Endothelial cell of umbilical vein (primary cell): Measurements from ENCODE around the gene PRL. TPM values are rescaled to one million over a fixed set of nuclear protein-coding genes. Genes with fewer than 3 reads are reported as not detected.

Source experiments
- BruUV-seq: library from RNA; stranded (reverse); fragments of 400-500 nt; replicated peaks from 2 replicates; lab custom pipeline; 2021; lab: Mats Ljungman, UMichigan
- CTCF ChIA-PET: fragments of 300-600, 350-600 bp; sonication (Branson Sonifier 250); formaldehyde crosslinking; loops from one replicate; lab custom pipeline; 2021; ENCODE audit warnings: antibody characterized with exemption, inconsistent platforms; lab: Charles Lee
- POLR2A ChIA-PET: fragments of 300-600, 350-600 bp; sonication (Branson Sonifier 250); formaldehyde crosslinking; loops from one replicate; lab custom pipeline; 2021; ENCODE audit warnings: antibody characterized with exemption, inconsistent platforms; lab: Charles Lee
- DNase-seq: peaks from one replicate; pipeline ENCODE4 v3.0.0-alpha.2; 2011; ENCODE audit warnings: low read depth, low spot score
- FAIRE-seq: peaks from 2 replicates; lab custom pipeline; 2011; peaks lifted over from hg19 to GRCh38; lab: Jason Lieb, UNC
- H2AFZ ChIP-seq: 2 replicates; pipeline ENCODE4 v1.6.0; 2012; ENCODE audit warnings: low read depth, low read length, control low read depth, inconsistent platforms
- H3K27ac ChIP-seq: 2 replicates; pipeline ENCODE4 v1.5.1; 2011; ENCODE audit warnings: low read depth, mild to moderate bottlenecking, control low read depth, low read length, moderate library complexity; ENCODE audit not compliant: insufficient read depth
- H3K27me3 ChIP-seq, 2 experiments: 2 replicates each; pipeline versions ENCODE4 v1.6.0 to v1.6.1; 2011; ENCODE audit warnings: low read length in 2 of 2, mixed read lengths in 1 of 2; ENCODE audit not compliant: control insufficient read depth in 2 of 2, insufficient read depth in 2 of 2
- H3K36me3 ChIP-seq, 2 experiments: 2 replicates in 1 of 2; 3 replicates in 1 of 2; pipeline ENCODE4 v1.5.1; 2011; ENCODE audit warnings: low read length in 2 of 2, mild to moderate bottlenecking in 1 of 2, moderate library complexity in 1 of 2; ENCODE audit not compliant: control insufficient read depth in 2 of 2, insufficient read depth in 2 of 2; ENCODE audit errors: extremely low read depth in 1 of 2
- H3K4me1 ChIP-seq: 3 replicates; pipeline ENCODE4 v1.5.1; 2011; ENCODE audit warnings: mild to moderate bottlenecking, low read length; ENCODE audit not compliant: control insufficient read depth, insufficient read depth; ENCODE audit errors: extremely low read depth
- H3K4me2 ChIP-seq: 2 replicates; pipeline ENCODE4 v1.6.1; 2011; ENCODE audit warnings: low read length, control low read depth, mixed read lengths; ENCODE audit not compliant: insufficient read depth
- H3K4me3 ChIP-seq, 3 experiments: fragments of 200-600 bp in 1 of 3; sonication (generic), shearing (Covaris generic) in 1 of 3; replicated peaks in 1 of 3; 2 replicates each; pipeline ENCODE4 v1.5.1; 2011 to 2016; ENCODE audit warnings: control low read depth in 3 of 3, low read length in 3 of 3, mild to moderate bottlenecking in 2 of 3, inconsistent platforms in 1 of 3, low read depth in 1 of 3, moderate library complexity in 1 of 3; ENCODE audit not compliant: insufficient read depth in 1 of 3
- H3K79me2 ChIP-seq: 2 replicates; pipeline ENCODE4 v1.6.0; 2012; ENCODE audit warnings: low read length, inconsistent platforms; ENCODE audit not compliant: control insufficient read depth, insufficient read depth
- H3K9ac ChIP-seq: replicated peaks from 2 replicates; pipeline ENCODE3; 2011; ENCODE audit warnings: low read length, control low read depth; ENCODE audit not compliant: insufficient read depth; ENCODE audit errors: extremely low read depth
- H3K9me1 ChIP-seq: replicated peaks from 3 replicates; pipeline ENCODE4 v1.6.0; 2011; ENCODE audit warnings: mild to moderate bottlenecking, low read length; ENCODE audit not compliant: control insufficient read depth, insufficient read depth; ENCODE audit errors: extremely low read depth
- H3K9me3 ChIP-seq: replicated peaks from 2 replicates; pipeline ENCODE4 v1.5.1; 2012; ENCODE audit warnings: low read length, inconsistent platforms; ENCODE audit not compliant: control insufficient read depth, insufficient read depth
- H4K20me1 ChIP-seq: replicated peaks from 2 replicates; pipeline ENCODE3; 2011; ENCODE audit warnings: mild to moderate bottlenecking, low read length; ENCODE audit not compliant: control insufficient read depth, insufficient read depth; ENCODE audit errors: extremely low read depth
- POLR2A ChIP-seq: IDR thresholded peaks from 2 replicates; pipeline ENCODE4 v1.6.1; 2012; ENCODE audit warnings: low read depth, mild to moderate bottlenecking, control low read depth, low read length
- dilution Hi-C: fragments of 300-500 bp; cut with MboI; formaldehyde crosslinking; loops from one replicate; pipeline ENCODE4 v1.15.0; 2019; ENCODE audit warnings: low sequenced_read_pairs; ENCODE audit not compliant: extremely low pct_ligation_motif_present
- intact Hi-C: fragments of 100-400 bp; cut with micrococcal nuclease; formaldehyde crosslinking; loops from one replicate; pipeline ENCODE4 v1.10.0; 2022
- polyA plus RNA-seq, 4 experiments: library from polyadenylated mRNA; depleted of rRNA in 3 of 4; stranded (reverse) in 3 of 4; unstranded in 1 of 4; fragments of >200 nt; gene quantifications; 2 replicates each; pipeline versions ENCODE4 v1.2.1 to v1.2.3, GENCODE V29; 2011 to 2012; ENCODE audit warnings: missing spikeins in 1 of 4
- total RNA-seq: library from RNA; stranded (reverse); gene quantifications from 2 replicates; pipeline ENCODE4 v1.2.3, GENCODE V29; 2021
- TF ChIP-seq, protein P1 (sequence below), 2 donors: IDR thresholded peaks; 1 replicate in 1 of 2; 2 replicates in 1 of 2; pipeline ENCODE4 v1.5.1; 2011; ENCODE audit warnings: low read length in 2 of 2, mild to moderate bottlenecking in 2 of 2, moderate library complexity in 2 of 2, control low read depth in 1 of 2, inconsistent platforms in 1 of 2, low read depth in 1 of 2; ENCODE audit not compliant: insufficient read depth in 1 of 2; ENCODE audit errors: extremely low read depth in 1 of 2
- TF ChIP-seq, protein P2 (sequence below): IDR thresholded peaks from 2 replicates; pipeline ENCODE4 v1.6.1; 2011; ENCODE audit not compliant: insufficient read depth, insufficient read length

Gene PRL
- total and polyA plus RNA-seq, 2 donors (not counting 3 experiments of a cell fraction or from before 2014, with no cell fraction given): not detected

DNA sequence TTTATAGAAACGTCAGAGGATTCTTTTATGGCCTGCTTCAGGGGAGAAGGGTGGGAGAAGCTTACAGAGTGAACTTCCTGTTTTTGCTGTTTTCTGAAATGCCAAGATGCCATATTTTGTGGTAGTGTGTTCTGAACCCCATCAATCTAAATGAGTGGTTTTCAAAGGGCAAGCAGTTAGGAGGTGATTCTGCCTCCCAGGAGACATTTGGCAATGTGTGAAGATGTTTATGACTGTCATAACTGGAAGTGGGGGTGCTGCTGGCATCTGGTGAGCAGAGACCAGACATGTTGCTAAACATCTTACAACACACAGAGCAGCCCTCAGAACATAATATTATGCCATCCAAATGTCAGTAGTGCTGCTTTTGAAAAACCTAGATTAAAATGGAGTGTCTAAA, 6.0 kb upstream of the PRL start:
- no peak overlapping the region for H3K4me3 ChIP-seq
- H3K36me3 ChIP-seq: no peaks in the 10 kb centered on the region
- no peaks in the 10 kb centered on the region for H3K4me1 ChIP-seq
- intact Hi-C loops: no loop called here
- CTCF ChIA-PET: no interaction called here
- H4K20me1 ChIP-seq: no peaks in the 10 kb centered on the region
- POLR2A ChIA-PET: no interaction called here
- no peak overlapping the region for H2AFZ ChIP-seq
- FAIRE-seq (no peak), DNase-seq (no peak)
- BruUV-seq: no TSS peak
- no peaks in the 10 kb centered on the region for H3K9me1 ChIP-seq
- H3K9ac ChIP-seq: no peak overlapping the region
- H3K27me3 ChIP-seq: no peaks in the 10 kb centered on the region
- no peak overlapping the region for H3K4me2 ChIP-seq
- H3K27ac ChIP-seq: no peak overlapping the region
- dilution Hi-C loops: no loop called here
- no peaks in the 10 kb centered on the region for H3K9me3 ChIP-seq
- TF ChIP-seq, protein P1, sequence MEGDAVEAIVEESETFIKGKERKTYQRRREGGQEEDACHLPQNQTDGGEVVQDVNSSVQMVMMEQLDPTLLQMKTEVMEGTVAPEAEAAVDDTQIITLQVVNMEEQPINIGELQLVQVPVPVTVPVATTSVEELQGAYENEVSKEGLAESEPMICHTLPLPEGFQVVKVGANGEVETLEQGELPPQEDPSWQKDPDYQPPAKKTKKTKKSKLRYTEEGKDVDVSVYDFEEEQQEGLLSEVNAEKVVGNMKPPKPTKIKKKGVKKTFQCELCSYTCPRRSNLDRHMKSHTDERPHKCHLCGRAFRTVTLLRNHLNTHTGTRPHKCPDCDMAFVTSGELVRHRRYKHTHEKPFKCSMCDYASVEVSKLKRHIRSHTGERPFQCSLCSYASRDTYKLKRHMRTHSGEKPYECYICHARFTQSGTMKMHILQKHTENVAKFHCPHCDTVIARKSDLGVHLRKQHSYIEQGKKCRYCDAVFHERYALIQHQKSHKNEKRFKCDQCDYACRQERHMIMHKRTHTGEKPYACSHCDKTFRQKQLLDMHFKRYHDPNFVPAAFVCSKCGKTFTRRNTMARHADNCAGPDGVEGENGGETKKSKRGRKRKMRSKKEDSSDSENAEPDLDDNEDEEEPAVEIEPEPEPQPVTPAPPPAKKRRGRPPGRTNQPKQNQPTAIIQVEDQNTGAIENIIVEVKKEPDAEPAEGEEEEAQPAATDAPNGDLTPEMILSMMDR (IDR thresholded peaks at IDR 0.05; ENCODE audit: extremely low read depth in 1 of 2, insufficient read depth in 1 of 2, low read depth in 1 of 2, low read length in 2 of 2): no peak
- H3K79me2 ChIP-seq: no peaks in the 10 kb centered on the region

DNA sequence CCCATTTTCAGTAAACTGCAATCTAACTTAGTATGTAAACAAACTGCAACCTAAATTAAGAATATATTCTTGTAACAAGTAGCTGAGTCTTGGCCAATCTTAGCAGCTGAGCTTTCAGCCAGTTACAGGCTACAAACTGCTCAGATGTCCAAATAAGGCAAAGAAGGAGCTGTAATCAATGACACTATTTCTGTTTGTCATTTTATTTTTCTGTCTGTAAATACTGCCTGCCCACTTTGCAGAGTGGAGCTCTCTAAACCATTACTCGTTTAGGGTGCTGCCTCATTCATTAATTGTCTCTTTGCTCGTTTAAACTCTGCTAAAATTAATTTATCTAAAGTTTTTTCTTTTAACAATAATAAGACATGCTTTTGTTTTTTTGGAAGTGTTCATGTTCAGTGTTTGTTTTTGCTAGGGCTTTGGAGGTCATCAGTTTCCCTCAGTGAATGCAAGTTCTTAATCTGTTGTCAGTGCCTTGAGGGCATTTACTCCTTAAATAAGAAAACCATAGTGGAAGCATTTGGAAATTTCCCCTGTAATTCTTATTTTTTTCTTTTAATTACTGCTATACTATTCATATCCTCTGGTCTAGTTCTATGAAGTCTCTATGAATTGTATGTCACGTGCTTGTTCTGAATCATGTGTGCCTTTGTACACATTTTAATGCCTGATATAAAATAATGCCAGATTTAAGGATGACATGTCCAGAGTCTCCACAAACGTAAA, 3.6 kb upstream of the PRL start:
- ChIA-PET POLR2A (no interaction called here), CTCF (no interaction called here)
- no peak overlapping the region for H3K4me2 ChIP-seq
- no peaks in the 10 kb centered on the region for H3K27me3 ChIP-seq
- DNase-seq (no peak), FAIRE-seq (no peak)
- no peak for TF ChIP-seq POLR2A
- TF ChIP-seq, protein P2, sequence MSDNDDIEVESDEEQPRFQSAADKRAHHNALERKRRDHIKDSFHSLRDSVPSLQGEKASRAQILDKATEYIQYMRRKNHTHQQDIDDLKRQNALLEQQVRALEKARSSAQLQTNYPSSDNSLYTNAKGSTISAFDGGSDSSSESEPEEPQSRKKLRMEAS: no peak
- H3K9ac ChIP-seq: no peak overlapping the region
- no TSS peak for BruUV-seq
- H4K20me1 ChIP-seq: no peaks in the 10 kb centered on the region
- no peaks in the 10 kb centered on the region for H3K9me1 ChIP-seq
- H2AFZ ChIP-seq: no peak overlapping the region
- H3K4me1 ChIP-seq: no peaks in the 10 kb centered on the region
- H3K36me3 ChIP-seq: no peaks in the 10 kb centered on the region
- dilution Hi-C loops (no loop called here), intact Hi-C loops (no loop called here)
- H3K4me3 ChIP-seq: no peak overlapping the region
- no peaks in the 10 kb centered on the region for H3K79me2 ChIP-seq
- H3K9me3 ChIP-seq: no peaks in the 10 kb centered on the region
- no peak overlapping the region for H3K27ac ChIP-seq
